Aorta (tissue), 5 donors: ENCODE measurements around the gene CCDC198. TPM values are rescaled to one million over a fixed set of nuclear protein-coding genes. Genes with fewer than 3 reads are reported as not detected.

ENCODE experiments used
- ATAC-seq: fragments of 200-7000 bp; cut with Tn5 transposase; one replicate; pipeline ENCODE4 v1.9.1; 2022; ENCODE audit warnings: moderate library complexity; ENCODE audit not compliant: low FRiP score
- DNase-seq, 2 donors: peaks; one replicate each; pipeline ENCODE4 v3.0.0-alpha.2; 2020
- H3K27ac ChIP-seq, 2 donors: one replicate each; pipeline ENCODE4 v1.5.1; 2013; ENCODE audit warnings: low read length in 2 of 2, mild to moderate bottlenecking in 2 of 2, moderate library complexity in 2 of 2, control low read depth in 1 of 2, inconsistent platforms in 1 of 2, low read depth in 1 of 2
- H3K27me3 ChIP-seq, 2 donors: one replicate each; pipeline ENCODE4 v1.6.1; 2013; ENCODE audit warnings: control low read depth in 1 of 2, low read length in 1 of 2, mild to moderate bottlenecking in 1 of 2, moderate library complexity in 1 of 2; ENCODE audit not compliant: insufficient read depth in 2 of 2, control insufficient read depth in 1 of 2
- H3K36me3 ChIP-seq, 2 donors: one replicate each; pipeline ENCODE4 v1.6.1; 2013; ENCODE audit warnings: control low read depth in 1 of 2, low read length in 1 of 2, mild to moderate bottlenecking in 1 of 2; ENCODE audit not compliant: insufficient read depth in 2 of 2, control insufficient read depth in 1 of 2
- H3K4me1 ChIP-seq, 2 donors: one replicate each; pipeline ENCODE4 v1.6.1; 2013; ENCODE audit warnings: low read length in 2 of 2, control low read depth in 1 of 2, mild to moderate bottlenecking in 1 of 2, moderate library complexity in 1 of 2; ENCODE audit not compliant: insufficient read depth in 2 of 2, control insufficient read depth in 1 of 2
- H3K4me3 ChIP-seq, 2 donors: one replicate each; pipeline ENCODE4 v1.5.1; 2013; ENCODE audit warnings: low read length in 2 of 2, control low read depth in 1 of 2, mild to moderate bottlenecking in 1 of 2
- H3K9me3 ChIP-seq: one replicate; pipeline ENCODE4 v1.6.1; 2013; ENCODE audit warnings: mild to moderate bottlenecking, low read length; ENCODE audit not compliant: control insufficient read depth
- WGBS, 2 donors: extraction: QIAGEN DNeasy Blood & Tissue Kit; methylation state at CpG; one replicate each; pipeline ENCODE4 v1.1.7; 2013; 5-methylcytosine and 5-hydroxymethylcytosine counted together
- intact Hi-C, 2 donors: fragments of 100-400 bp; cut with DNase I; formaldehyde crosslinking; loops; one replicate each; pipeline versions ENCODE4 v1.14.2 to v1.15.0; 2022
- long read RNA-seq, 2 donors: library from polyadenylated mRNA; unstranded; transcript quantifications; one replicate each; pipeline ENCODE4 v2.0.0, GENCODE V29; 2020 to 2021
- polyA plus RNA-seq, 2 donors: library from polyadenylated mRNA; stranded (reverse); fragments of 200-250 nt; gene quantifications; one replicate each; pipeline ENCODE4 v1.2.3, GENCODE V29; 2013
- total RNA-seq, 2 donors: library from RNA; stranded (reverse); fragmentation: NEBNext Ultra II Directional; extraction: Animal tissue kit (Norgen Biotek cat#: 25700); gene quantifications; one replicate each; pipeline ENCODE4 v1.2.1, GENCODE V29; 2021
- donor health status: healthy with polysubstance abuse.
- donor health status: Bipolar disorder and iron deficiency.
- donor health status: DM: no; HTN: no; CAD: no.
- donor health status: DM: no; HTN: no; CAD: no.
- donor health status: DM: yes; HTN: yes; CAD: no.

Gene CCDC198, protein sequence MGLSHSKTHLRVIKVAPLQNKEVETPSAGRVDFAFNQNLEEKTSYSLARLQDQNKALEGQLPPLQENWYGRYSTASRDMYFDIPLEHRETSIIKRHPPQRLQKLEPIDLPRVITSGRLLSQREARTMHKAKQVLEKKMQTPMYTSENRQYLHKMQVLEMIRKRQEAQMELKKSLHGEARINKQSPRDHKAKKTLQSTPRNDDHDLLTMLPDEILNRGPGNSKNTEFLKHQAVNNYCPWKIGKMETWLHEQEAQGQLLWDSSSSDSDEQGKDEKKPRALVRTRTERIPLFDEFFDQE
- total RNA-seq (not detected), polyA plus RNA-seq (not detected)
- long read RNA-seq, donor 1, partial matches to known transcripts: 0 of 1 reads
- long read RNA-seq, donor 1, other reads (novel, unspliced or antisense): 1 of 1 reads
- long read RNA-seq, donor 2: 0 reads

DNA sequence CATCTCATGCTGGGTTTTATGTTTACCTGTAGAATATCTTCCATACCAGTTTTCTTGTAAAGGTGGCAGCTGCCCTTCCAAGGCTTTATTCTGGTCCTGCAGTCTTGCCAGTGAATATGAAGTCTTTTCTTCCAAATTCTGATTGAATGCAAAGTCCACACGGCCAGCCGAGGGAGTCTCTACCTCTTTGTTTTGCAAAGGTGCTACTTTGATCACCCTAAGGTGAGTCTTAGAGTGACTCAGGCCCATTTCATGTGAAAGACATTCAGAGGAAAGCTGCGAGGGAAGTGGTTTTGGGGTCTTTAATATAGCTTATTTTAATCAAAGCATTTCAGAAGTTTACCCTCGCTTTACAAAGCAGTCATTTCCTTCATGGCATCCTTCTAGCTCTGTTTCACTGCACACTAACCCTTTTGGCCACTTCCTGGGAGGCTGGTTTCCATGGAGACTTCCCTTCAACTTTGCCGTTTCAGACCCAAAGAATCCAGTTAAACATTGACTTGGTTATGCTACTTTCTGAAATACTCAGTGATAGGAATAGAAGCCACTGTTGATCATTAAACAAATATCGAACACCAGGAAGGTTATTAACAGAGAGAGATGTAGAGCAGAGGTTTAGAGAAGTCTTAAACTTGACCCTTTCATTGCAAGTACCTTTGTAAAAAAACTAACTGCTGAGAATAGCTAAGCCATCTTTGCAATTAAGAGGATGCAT lies at the start of gene CCDC198:
CCDC198 (minus strand) TSS at position 391 of the 715 bp plus-strand sequence; CDS start at position 249, 142 bp downstream.
- H3K4me1 ChIP-seq: no peaks in the 10 kb centered on the region
- WGBS, 2 donors: 38 to 46% methylated on average over 6 of the region's 6 CpGs
- no peak within 1 kb of the TSS for H3K27ac ChIP-seq
- peaks cover 1% of the 10 kb centered on the region for H3K9me3 ChIP-seq
- intact Hi-C loops: no loop called here
- DNase-seq (no peak), ATAC-seq (no peak)
- H3K4me3 ChIP-seq: no peak within 1 kb of the TSS
- H3K36me3 ChIP-seq: no peaks in the 10 kb centered on the region
- no peaks in the 10 kb centered on the region for H3K27me3 ChIP-seq

DNA sequence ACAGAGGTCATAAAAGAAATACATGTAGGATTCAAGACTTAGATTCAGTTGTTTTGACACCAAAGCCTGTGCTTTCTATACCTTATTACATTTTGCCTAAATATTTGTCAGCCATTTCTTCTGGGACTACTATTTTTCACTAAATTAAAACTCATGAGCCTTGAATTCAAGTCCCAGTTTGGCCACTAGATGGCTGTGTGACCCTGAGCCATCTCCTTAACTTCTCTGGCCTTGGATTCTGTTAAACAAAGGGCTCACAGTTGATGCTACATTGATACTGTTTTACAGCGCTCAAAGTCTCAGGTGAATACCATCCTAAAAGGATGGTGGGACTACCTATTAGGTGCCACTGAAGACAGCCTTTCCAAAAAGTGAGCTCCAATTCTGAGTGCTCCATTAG lies 39.6 kb upstream of the CCDC198 start:
- no peak overlapping the region for H3K27ac ChIP-seq
- no peak for ATAC-seq
- H3K4me3 ChIP-seq: no peak overlapping the region
- H3K36me3 ChIP-seq: no peaks in the 10 kb centered on the region
- 69% methylated on average over 1 of the region's 1 CpG for WGBS, 2 donors
- intact Hi-C loops: loop anchor here (1.0 to 2.0 kb wide), 2 partner anchors 539 to 540 kb away; no protein-coding TSS in a partner anchor
- no peaks in the 10 kb centered on the region for H3K4me1 ChIP-seq
- H3K27me3 ChIP-seq: no peaks in the 10 kb centered on the region
- no peaks in the 10 kb centered on the region for H3K9me3 ChIP-seq
- no peak for DNase-seq

DNA sequence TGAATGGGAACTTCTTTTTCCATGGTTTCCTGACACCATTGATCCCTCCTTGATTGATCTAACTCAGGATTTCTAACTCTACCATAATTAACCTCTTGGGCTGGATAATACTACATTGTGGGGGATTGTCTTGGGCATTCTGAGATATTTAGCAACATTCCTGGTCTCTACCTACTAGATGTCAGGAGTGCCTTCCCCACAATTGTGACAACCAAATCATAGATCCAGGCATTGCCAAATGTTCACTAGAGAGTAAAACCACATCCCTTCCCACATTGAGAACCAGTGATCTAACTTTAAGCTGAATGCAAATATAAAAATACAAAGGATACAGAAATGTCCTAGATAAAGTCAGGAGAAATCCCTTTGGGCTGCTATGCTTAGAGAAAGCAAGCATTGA lies 36.9 kb upstream of the CCDC198 start:
- H3K27me3 ChIP-seq: no peaks in the 10 kb centered on the region
- H3K4me1 ChIP-seq: no peaks in the 10 kb centered on the region
- no peak overlapping the region for H3K27ac ChIP-seq
- DNase-seq (no peak), ATAC-seq (no peak)
- H3K36me3 ChIP-seq: no peaks in the 10 kb centered on the region
- intact Hi-C loops: no loop called here
- no peak overlapping the region for H3K4me3 ChIP-seq
- H3K9me3 ChIP-seq: no peaks in the 10 kb centered on the region

DNA sequence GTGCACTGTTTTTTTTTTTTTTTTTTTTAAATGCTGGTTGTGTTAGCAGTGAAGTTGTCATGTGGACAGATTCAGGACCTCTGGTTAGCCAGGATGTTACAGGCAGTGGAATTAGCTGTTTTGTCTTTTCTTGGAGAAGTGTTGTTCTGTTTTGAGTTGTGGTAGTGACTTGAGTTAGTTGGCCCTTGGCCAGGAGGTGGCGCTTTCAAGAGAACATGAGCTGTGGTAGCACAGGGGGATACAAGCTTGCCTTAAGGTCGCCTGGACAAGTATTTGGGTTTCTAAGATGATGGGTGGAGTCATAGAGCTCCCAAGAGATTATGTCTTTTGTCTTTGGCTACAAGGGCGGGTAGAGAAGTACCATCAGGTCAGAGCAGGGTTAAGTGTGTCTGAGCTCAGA lies 33.3 kb upstream of the CCDC198 start:
- ATAC-seq (no peak), DNase-seq (no peak)
- Histone ChIP-seq H3K4me3 (no peak overlapping the region), H3K27ac (no peak overlapping the region), H3K9me3 (no peaks in the 10 kb centered on the region), H3K27me3 (no peaks in the 10 kb centered on the region), H3K36me3 (no peaks in the 10 kb centered on the region), H3K4me1 (no peaks in the 10 kb centered on the region)
- WGBS, 2 donors: 47 to 51% methylated on average over 3 of the region's 3 CpGs
- intact Hi-C loops: no loop called here

DNA sequence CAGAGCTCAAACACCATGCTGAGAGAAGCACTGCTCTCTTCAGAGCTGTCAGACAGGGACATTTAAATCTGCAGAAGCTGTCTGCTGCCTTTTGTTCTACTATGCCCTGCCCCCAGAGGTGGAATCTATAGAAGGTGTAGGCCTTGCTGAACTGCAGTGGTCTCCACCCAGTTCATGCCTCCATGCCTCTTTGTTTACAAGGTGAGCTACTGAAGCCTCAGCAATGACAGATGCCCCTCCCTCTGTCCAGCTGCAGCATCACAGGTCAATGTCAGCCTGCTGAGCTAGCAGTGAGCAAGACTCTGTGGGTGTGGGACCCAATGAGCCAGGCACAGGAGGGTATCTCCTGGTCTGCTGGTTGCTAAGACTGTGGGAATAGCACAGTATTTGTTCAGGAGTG lies 25.4 kb upstream of the CCDC198 start:
- Histone ChIP-seq H3K9me3 (peaks cover 5% of the 10 kb centered on the region), H3K4me1 (no peaks in the 10 kb centered on the region), H3K36me3 (no peaks in the 10 kb centered on the region), H3K27ac (no peak overlapping the region), H3K27me3 (no peaks in the 10 kb centered on the region), H3K4me3 (no peak overlapping the region)
- ATAC-seq: no peak
- intact Hi-C loops: no loop called here
- DNase-seq: no peak

DNA sequence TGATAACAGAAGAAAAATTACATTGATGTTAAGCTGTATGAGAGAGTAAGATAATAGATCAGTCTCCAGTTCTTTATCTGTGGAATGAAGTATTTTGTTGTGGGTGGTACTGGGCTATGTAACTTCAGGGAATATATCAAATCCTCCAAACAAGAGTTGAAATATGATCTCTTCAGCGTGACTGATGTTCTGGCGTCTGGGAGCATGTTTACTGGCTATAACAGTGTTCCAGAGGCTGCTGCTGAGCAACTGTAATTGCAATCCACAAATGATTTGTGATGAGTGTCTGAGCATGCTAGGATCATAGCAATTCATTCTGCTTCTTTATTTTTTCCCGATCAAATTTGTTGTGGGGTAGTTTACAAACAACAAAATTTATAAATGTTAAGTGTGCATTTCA lies 18.6 kb upstream of the CCDC198 start:
- WGBS, 2 donors: 37 to 38% methylated on average over 3 of the region's 3 CpGs
- Histone ChIP-seq H3K4me3 (no peak overlapping the region), H3K27me3 (no peaks in the 10 kb centered on the region), H3K9me3 (peaks cover 2% of the 10 kb centered on the region), H3K36me3 (no peaks in the 10 kb centered on the region), H3K4me1 (no peaks in the 10 kb centered on the region), H3K27ac (no peak overlapping the region)
- intact Hi-C loops: no loop called here
- ATAC-seq: no peak
- DNase-seq: no peak

DNA sequence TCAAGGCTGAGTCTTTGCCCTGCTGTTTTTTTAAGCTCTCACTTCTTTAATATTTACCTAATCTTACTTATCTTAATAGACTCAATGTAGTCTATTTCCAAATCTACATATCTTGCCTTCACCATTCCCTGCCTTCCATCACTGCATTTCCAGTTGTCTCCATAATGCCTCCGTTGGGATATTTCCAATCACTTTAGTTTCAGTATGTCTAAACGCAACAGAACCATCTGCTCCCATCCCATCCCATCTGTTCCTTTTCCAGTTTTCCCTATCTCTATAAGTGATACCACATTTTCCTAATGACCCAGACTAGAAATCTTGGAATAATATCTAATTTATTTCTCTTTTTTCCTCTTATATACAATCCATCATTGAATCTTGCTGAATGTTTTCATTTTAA lies 15.1 kb upstream of the CCDC198 start:
- H3K9me3 ChIP-seq: peaks cover 4% of the 10 kb centered on the region
- ATAC-seq (no peak), DNase-seq (no peak)
- no peaks in the 10 kb centered on the region for H3K4me1 ChIP-seq
- no peaks in the 10 kb centered on the region for H3K27me3 ChIP-seq
- H3K27ac ChIP-seq: no peak overlapping the region
- no peak overlapping the region for H3K4me3 ChIP-seq
- 82 to 90% methylated on average over 2 of the region's 2 CpGs for WGBS, 2 donors
- no peaks in the 10 kb centered on the region for H3K36me3 ChIP-seq
- intact Hi-C loops: no loop called here

DNA sequence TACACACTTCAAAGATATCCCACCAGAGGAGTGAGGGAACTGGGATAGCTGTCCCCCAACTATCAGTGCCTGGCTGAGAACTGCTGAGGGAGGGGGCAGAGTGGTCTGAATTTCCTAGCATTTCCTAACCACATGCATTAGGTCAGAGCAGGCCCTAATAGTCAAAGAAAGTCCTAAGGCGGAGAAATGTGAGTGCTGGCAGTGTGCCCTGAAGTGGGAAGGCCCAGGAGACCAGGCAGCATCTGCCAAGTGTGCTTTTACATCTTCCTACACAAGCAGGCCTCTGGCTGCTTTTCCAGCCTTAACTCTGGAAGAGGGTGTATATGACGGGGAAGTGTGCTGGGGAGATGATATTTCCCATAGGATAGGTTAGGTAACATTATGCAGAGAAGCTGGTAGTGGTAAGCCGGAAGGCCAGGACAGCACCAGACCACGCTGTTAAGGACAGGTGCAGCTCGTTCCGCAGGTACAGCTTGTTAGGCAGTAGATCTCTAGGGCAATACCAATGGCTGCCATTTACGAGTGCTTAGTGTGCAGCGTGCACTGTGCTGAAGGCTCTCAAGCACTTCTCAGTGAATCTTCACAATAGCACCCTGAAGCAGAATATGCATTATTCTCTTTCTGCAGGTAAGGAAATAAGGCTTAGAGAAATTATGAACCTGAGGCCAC lies 9.1 kb upstream of the CCDC198 start:
- 64 to 68% methylated on average over 8 of the region's 8 CpGs for WGBS, 2 donors
- Histone ChIP-seq H3K9me3 (peaks cover 2% of the 10 kb centered on the region), H3K27me3 (no peaks in the 10 kb centered on the region), H3K4me1 (no peaks in the 10 kb centered on the region), H3K4me3 (no peak overlapping the region), H3K36me3 (no peaks in the 10 kb centered on the region), H3K27ac (no peak overlapping the region)
- ATAC-seq (no peak), DNase-seq (peak in 1 of 2 donors; percentile 47)
- intact Hi-C loops: no loop called here
